ENCODE measurements around the gene RNASE1. TPM values are rescaled to one million over a fixed set of nuclear protein-coding genes. Genes with fewer than 3 reads are reported as not detected.

RNASE1 gene
- total and polyA plus RNA-seq, 2 experiments from 2014 or later = 0.56 to 1.7 TPM

- H3K9me2 ChIP-seq (ENCODE audit: insufficient read depth) = peaks cover 7% of the 10 kb centered on the region; the same call in 1 of the 2 replicates
- Mint-ChIP-seq H3K4me1 (peaks cover 7% of the 10 kb centered on the region), H3K27me3 (ENCODE audit: insufficient read depth, low read depth, poor library complexity) (peaks cover 2% of the 10 kb centered on the region), H3K4me3 (no peak overlapping the region), H3K36me3 (ENCODE audit: low read depth) (no peaks in the 10 kb centered on the region), H3K27ac (no peak overlapping the region), H3K9me3 (no peaks in the 10 kb centered on the region; the same call in 2 of the 3 replicates)
- H3F3A ChIP-seq (replicated peaks; ENCODE audit: low read depth) = no peaks in the 10 kb centered on the region
- H3K4me3 ChIP-seq = no peak overlapping the region
- no peaks in the 10 kb centered on the region for H4K20me1 ChIP-seq (replicated peaks; ENCODE audit: insufficient read depth)
- no peak overlapping the region for H3K27ac ChIP-seq (ENCODE audit: low read depth)
- no peaks in the 10 kb centered on the region for H3K27me3 ChIP-seq (ENCODE audit: insufficient read depth)
- ATAC-seq (no peak), DNase-seq (ENCODE audit: low spot score) (no peak)
- no peaks in the 10 kb centered on the region for H3K4me1 ChIP-seq (ENCODE audit: insufficient read depth)
- H2AFZ ChIP-seq = no peak overlapping the region; the same call in 1 of the 2 replicates
- no peaks in the 10 kb centered on the region for H3K36me3 ChIP-seq (ENCODE audit: insufficient read depth)
- TF ChIP-seq ZNF331 (CRISPR knock-in tag; IDR thresholded peaks at IDR 0.05; ENCODE audit: low read depth) = no peak
- no peak for TF ChIP-seq STAT1 (IDR thresholded peaks at IDR 0.05; ENCODE audit: unreplicated experiment)
- no peak for TF ChIP-seq JUNB (IDR thresholded peaks at IDR 0.05; ENCODE audit: unreplicated experiment)
- TF ChIP-seq, protein P1, sequence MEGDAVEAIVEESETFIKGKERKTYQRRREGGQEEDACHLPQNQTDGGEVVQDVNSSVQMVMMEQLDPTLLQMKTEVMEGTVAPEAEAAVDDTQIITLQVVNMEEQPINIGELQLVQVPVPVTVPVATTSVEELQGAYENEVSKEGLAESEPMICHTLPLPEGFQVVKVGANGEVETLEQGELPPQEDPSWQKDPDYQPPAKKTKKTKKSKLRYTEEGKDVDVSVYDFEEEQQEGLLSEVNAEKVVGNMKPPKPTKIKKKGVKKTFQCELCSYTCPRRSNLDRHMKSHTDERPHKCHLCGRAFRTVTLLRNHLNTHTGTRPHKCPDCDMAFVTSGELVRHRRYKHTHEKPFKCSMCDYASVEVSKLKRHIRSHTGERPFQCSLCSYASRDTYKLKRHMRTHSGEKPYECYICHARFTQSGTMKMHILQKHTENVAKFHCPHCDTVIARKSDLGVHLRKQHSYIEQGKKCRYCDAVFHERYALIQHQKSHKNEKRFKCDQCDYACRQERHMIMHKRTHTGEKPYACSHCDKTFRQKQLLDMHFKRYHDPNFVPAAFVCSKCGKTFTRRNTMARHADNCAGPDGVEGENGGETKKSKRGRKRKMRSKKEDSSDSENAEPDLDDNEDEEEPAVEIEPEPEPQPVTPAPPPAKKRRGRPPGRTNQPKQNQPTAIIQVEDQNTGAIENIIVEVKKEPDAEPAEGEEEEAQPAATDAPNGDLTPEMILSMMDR (conservative IDR thresholded peaks at IDR 0.05; ENCODE audit: low read depth in 2 of 2) = no peak
- no peak for TF ChIP-seq EZH2 (IDR thresholded peaks at IDR 0.05; ENCODE audit: low read depth, unreplicated experiment)
- no peak for TF ChIP-seq NANOG (IDR thresholded peaks at IDR 0.05; ENCODE audit: borderline replicate concordance)
- no peak for TF ChIP-seq POLR2AphosphoS5 (IDR thresholded peaks at IDR 0.05; ENCODE audit: low read depth)
- TF ChIP-seq CREB1 (CRISPR knock-in tag; IDR thresholded peaks at IDR 0.05; ENCODE audit: low read depth) = no peak
- TF ChIP-seq, protein P2, sequence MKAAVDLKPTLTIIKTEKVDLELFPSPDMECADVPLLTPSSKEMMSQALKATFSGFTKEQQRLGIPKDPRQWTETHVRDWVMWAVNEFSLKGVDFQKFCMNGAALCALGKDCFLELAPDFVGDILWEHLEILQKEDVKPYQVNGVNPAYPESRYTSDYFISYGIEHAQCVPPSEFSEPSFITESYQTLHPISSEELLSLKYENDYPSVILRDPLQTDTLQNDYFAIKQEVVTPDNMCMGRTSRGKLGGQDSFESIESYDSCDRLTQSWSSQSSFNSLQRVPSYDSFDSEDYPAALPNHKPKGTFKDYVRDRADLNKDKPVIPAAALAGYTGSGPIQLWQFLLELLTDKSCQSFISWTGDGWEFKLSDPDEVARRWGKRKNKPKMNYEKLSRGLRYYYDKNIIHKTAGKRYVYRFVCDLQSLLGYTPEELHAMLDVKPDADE (IDR thresholded peaks at IDR 0.05) = no peak
- no peak for TF ChIP-seq ZNF462 (CRISPR knock-in tag; IDR thresholded peaks at IDR 0.05)
- TF ChIP-seq EZH2phosphoT487 (IDR thresholded peaks at IDR 0.05; ENCODE audit: unreplicated experiment) = no peak
- TF ChIP-seq REST (IDR thresholded peaks at IDR 0.05; ENCODE audit: unreplicated experiment) = no peak
- TF ChIP-seq ZNF114 (CRISPR knock-in tag; IDR thresholded peaks at IDR 0.05) = no peak
- no peaks in the 10 kb centered on the region for H3K79me2 ChIP-seq (replicated peaks; ENCODE audit: insufficient read depth)
- H3K4me2 ChIP-seq = no peak overlapping the region
These were observed 35.2 kb upstream of the RNASE1 start for GRCh38 chr14:20837831-20838230.
